Measurements from ENCODE around the gene MPPED1.

Gene MPPED1

GRCh38 chr22:43411869-43412807 lies at the start of gene MPPED1:
Gene MPPED1 (plus strand): TSS chr22:43412014. CDS start chr22:43424986, 12,972 bp downstream.
- no peak for DNase-seq (ENCODE audit: extremely low spot score, insufficient read length, low read depth)
- no peak for FAIRE-seq

GRCh38 chr22:43363315-43364168 lies 48.3 kb upstream of the MPPED1 start:
- no peak for FAIRE-seq
- no peak for DNase-seq (ENCODE audit: extremely low spot score, insufficient read length, low read depth)

- DNase-seq (ENCODE audit: extremely low spot score, insufficient read length, low read depth) = no peak
These were observed 47.7 kb upstream of the MPPED1 start for GRCh38 chr22:43364169-43364435.

GRCh38 chr22:43365715-43366440 lies 45.9 kb upstream of the MPPED1 start:
- no peak for FAIRE-seq
- DNase-seq (ENCODE audit: extremely low spot score, insufficient read length, low read depth) = no peak

More at GRCh38 chr22:43364169-43364435, 47.7 kb upstream of the MPPED1 start:
- no peak for FAIRE-seq

GRCh38 chr22:43370036-43370435 lies 41.8 kb upstream of the MPPED1 start:
- no peak for DNase-seq (ENCODE audit: extremely low spot score, insufficient read length, low read depth)
- FAIRE-seq = no peak

- DNase-seq (ENCODE audit: extremely low spot score, insufficient read length, low read depth) (no peak), FAIRE-seq (no peak)
These were observed 35.8 kb upstream of the MPPED1 start for GRCh38 chr22:43375951-43376455.

- peak; percentile 92 for FAIRE-seq
- peak; percentile 74 for DNase-seq (ENCODE audit: extremely low spot score, insufficient read length, low read depth)
These were observed 34.9 kb upstream of the MPPED1 start for GRCh38 chr22:43376765-43377547.

- no peak for FAIRE-seq
- no peak for DNase-seq (ENCODE audit: extremely low spot score, insufficient read length, low read depth)
These were observed 34.3 kb upstream of the MPPED1 start for GRCh38 chr22:43377548-43377895.

GRCh38 chr22:43377896-43378704 lies 33.7 kb upstream of the MPPED1 start:
- DNase-seq (ENCODE audit: extremely low spot score, insufficient read length, low read depth) (peak; percentile 28), FAIRE-seq (peak; percentile 94)

GRCh38 chr22:43381693-43382092 lies 30.1 kb upstream of the MPPED1 start:
- DNase-seq (ENCODE audit: extremely low spot score, insufficient read length, low read depth) (no peak), FAIRE-seq (peak; percentile 18)

GRCh38 chr22:43384863-43385262 lies 27.0 kb upstream of the MPPED1 start:
- no peak for DNase-seq (ENCODE audit: extremely low spot score, insufficient read length, low read depth)
- no peak for FAIRE-seq

GRCh38 chr22:43385770-43386641 lies 25.8 kb upstream of the MPPED1 start:
- DNase-seq (ENCODE audit: extremely low spot score, insufficient read length, low read depth) (peak; percentile 75), FAIRE-seq (peak; percentile 96)

- DNase-seq (ENCODE audit: extremely low spot score, insufficient read length, low read depth) (no peak), FAIRE-seq (no peak)
These were observed 24.0 kb upstream of the MPPED1 start for GRCh38 chr22:43387815-43388214.

- DNase-seq (ENCODE audit: extremely low spot score, insufficient read length, low read depth) = peak; percentile 64
- peak; percentile 33 for FAIRE-seq
These were observed 23.4 kb upstream of the MPPED1 start for GRCh38 chr22:43388420-43388851.

- FAIRE-seq (no peak), DNase-seq (ENCODE audit: extremely low spot score, insufficient read length, low read depth) (no peak)
These were observed 22.5 kb upstream of the MPPED1 start for GRCh38 chr22:43389227-43389836.

GRCh38 chr22:43390166-43390565 lies 21.6 kb upstream of the MPPED1 start:
- FAIRE-seq (no peak), DNase-seq (ENCODE audit: extremely low spot score, insufficient read length, low read depth) (no peak)

- no peak for FAIRE-seq
- DNase-seq (ENCODE audit: extremely low spot score, insufficient read length, low read depth) = no peak
These were observed 20.9 kb upstream of the MPPED1 start for GRCh38 chr22:43390872-43391271.
